WTC11 (cell line): Measurements from ENCODE around the gene ARHGAP26. TPM values are rescaled to one million over a fixed set of nuclear protein-coding genes. Genes with fewer than 3 reads are reported as not detected.
A peak's percentile ranks its signal among the peaks of the same experiment; 100 is the strongest.

Experiments used
- ATAC-seq: fragments of 200-7000 bp; cut with Tn5 transposase; 2 replicates; pipeline ENCODE4 v1.10.0; 2021; ENCODE audit warnings: mild to moderate bottlenecking, moderate library complexity
- CTCF ChIA-PET: fragments of 300-600 bp; sonication (Branson Sonifier 250); formaldehyde crosslinking; loops from one replicate; lab custom pipeline; 2021; ENCODE audit warnings: antibody characterized with exemption; lab: Charles Lee
- POLR2A ChIA-PET: fragments of 350-600 bp; sonication (Branson Sonifier 250); formaldehyde crosslinking; loops from one replicate; lab custom pipeline; 2021; ENCODE audit warnings: antibody characterized with exemption; lab: Charles Lee
- DNase-seq: peaks from one replicate; pipeline ENCODE4 v3.0.0; 2021; ENCODE audit warnings: low spot score
- H3K27ac Mint-ChIP-seq: 2 replicates; pipeline ENCODE4 v1.8.0; 2021; ENCODE audit warnings: mixed read lengths
- H3K27me3 Mint-ChIP-seq: 2 replicates; pipeline ENCODE4 v1.8.0; 2021; ENCODE audit warnings: low read depth, mild to moderate bottlenecking, moderate library complexity, mixed read lengths
- H3K36me3 Mint-ChIP-seq: 2 replicates; pipeline ENCODE4 v1.8.0; 2021; ENCODE audit warnings: mixed read lengths
- H3K4me1 Mint-ChIP-seq: 2 replicates; pipeline ENCODE4 v1.8.0; 2022; ENCODE audit warnings: mixed read lengths
- H3K4me3 Mint-ChIP-seq: 2 replicates; pipeline ENCODE4 v1.8.0; 2021; ENCODE audit warnings: mild to moderate bottlenecking, moderate library complexity, mixed read lengths
- H3K9me3 Mint-ChIP-seq: 2 replicates; pipeline ENCODE4 v1.8.0; 2021; ENCODE audit warnings: mixed read lengths
- ATF2 ChIP-seq: sonication (generic); formaldehyde crosslinking; IDR thresholded peaks from 2 replicates; pipeline ENCODE4 v1.8.1; 2022; ENCODE audit warnings: low read depth, missing genetic modification reagents, borderline replicate concordance
- CREM ChIP-seq: sonication (generic); formaldehyde crosslinking; IDR thresholded peaks from 2 replicates; pipeline ENCODE4 v1.8.1; 2022; ENCODE audit warnings: mild to moderate bottlenecking, missing genetic modification reagents, moderate library complexity
- ETV6 ChIP-seq: sonication (generic); formaldehyde crosslinking; IDR thresholded peaks from 2 replicates; pipeline ENCODE4 v1.8.1; 2022; ENCODE audit warnings: mild to moderate bottlenecking, missing genetic modification reagents
- FOXK1 ChIP-seq: sonication (generic); formaldehyde crosslinking; IDR thresholded peaks from 2 replicates; pipeline ENCODE4 v1.8.0; 2022; ENCODE audit warnings: mild to moderate bottlenecking, moderate library complexity, missing genetic modification reagents
- FOXP4 ChIP-seq: sonication (generic); formaldehyde crosslinking; IDR thresholded peaks from 2 replicates; pipeline ENCODE4 v1.8.0; 2022; ENCODE audit warnings: mild to moderate bottlenecking, missing genetic modification reagents
- GRHL2 ChIP-seq: fragments of 250-450 bp; sonication (Bioruptor Pico); IDR thresholded peaks from 2 replicates; pipeline ENCODE4 v1.8.0; 2022; ENCODE audit warnings: mild to moderate bottlenecking, moderate library complexity; ENCODE audit not compliant: insufficient replicate concordance, severe bottlenecking
- GTF2I ChIP-seq: fragments of 250-450 bp; sonication (Bioruptor Pico); conservative IDR thresholded peaks from 2 replicates; pipeline ENCODE4 v1.4.0; 2021; ENCODE audit warnings: mild to moderate bottlenecking
- HMGXB4 ChIP-seq: sonication (generic); formaldehyde crosslinking; IDR thresholded peaks from 2 replicates; pipeline ENCODE4 v1.8.1; 2023; ENCODE audit warnings: mild to moderate bottlenecking, moderate library complexity, missing genetic modification reagents
- IRF1 ChIP-seq: sonication (generic); formaldehyde crosslinking; IDR thresholded peaks from 2 replicates; pipeline ENCODE4 v1.8.0; 2023; ENCODE audit warnings: missing genetic modification reagents
- NFATC4 ChIP-seq: fragments of 250-450 bp; sonication (Bioruptor Pico); IDR thresholded peaks from 2 replicates; pipeline ENCODE4 v1.9.0; 2021; ENCODE audit warnings: mild to moderate bottlenecking
- NFYB ChIP-seq: sonication (generic); formaldehyde crosslinking; conservative IDR thresholded peaks from 2 replicates; pipeline ENCODE4 v1.8.0; 2022; ENCODE audit warnings: low read depth, missing genetic modification reagents
- NR2C2 ChIP-seq: sonication (generic); formaldehyde crosslinking; IDR thresholded peaks from 2 replicates; pipeline ENCODE4 v1.8.0; 2022; ENCODE audit warnings: mild to moderate bottlenecking, missing genetic modification reagents
- STAT6 ChIP-seq: sonication (generic); formaldehyde crosslinking; conservative IDR thresholded peaks from 2 replicates; pipeline ENCODE4 v1.8.1; 2023; ENCODE audit warnings: mild to moderate bottlenecking, low read depth, missing genetic modification reagents, moderate library complexity
- TP53 ChIP-seq: sonication (generic); formaldehyde crosslinking; IDR thresholded peaks from 2 replicates; pipeline ENCODE4 v1.8.1; 2023; ENCODE audit warnings: mild to moderate bottlenecking, missing genetic modification reagents
- ZMAT4 ChIP-seq: fragments of 250-450 bp; sonication (Bioruptor Pico); IDR thresholded peaks from 2 replicates; pipeline ENCODE4 v1.9.0; 2021; ENCODE audit warnings: mild to moderate bottlenecking
- ZNF121 ChIP-seq: sonication (generic); formaldehyde crosslinking; IDR thresholded peaks from 2 replicates; pipeline ENCODE4 v1.8.0; 2023; ENCODE audit warnings: missing genetic modification reagents
- ZNF263 ChIP-seq: sonication (generic); formaldehyde crosslinking; IDR thresholded peaks from 2 replicates; pipeline ENCODE4 v1.8.1; 2022; ENCODE audit warnings: low read depth, mild to moderate bottlenecking, moderate library complexity, missing genetic modification reagents
- ZNF423 ChIP-seq: fragments of 250-450 bp; sonication (Bioruptor Pico); IDR thresholded peaks from 2 replicates; pipeline ENCODE4 v2.1.2; 2022; ENCODE audit warnings: mild to moderate bottlenecking, moderate library complexity
- total RNA-seq: library from RNA; stranded (reverse); gene quantifications from 3 replicates; pipeline ENCODE4 v1.2.3, GENCODE V29; 2021
- TF ChIP-seq, protein P1 (sequence below): sonication (generic); formaldehyde crosslinking; IDR thresholded peaks from 2 replicates; pipeline ENCODE4 v1.8.0; 2022; ENCODE audit warnings: mild to moderate bottlenecking, missing genetic modification reagents
- TF ChIP-seq, protein P2 (sequence below): fragments of 250-450 bp; sonication (Bioruptor Pico); IDR thresholded peaks from 2 replicates; pipeline ENCODE4 v1.9.0; 2021; ENCODE audit warnings: mild to moderate bottlenecking, borderline replicate concordance

ARHGAP26 gene
- total RNA-seq, 1 experiment from 2014 or later = 22.3 TPM

DNA sequence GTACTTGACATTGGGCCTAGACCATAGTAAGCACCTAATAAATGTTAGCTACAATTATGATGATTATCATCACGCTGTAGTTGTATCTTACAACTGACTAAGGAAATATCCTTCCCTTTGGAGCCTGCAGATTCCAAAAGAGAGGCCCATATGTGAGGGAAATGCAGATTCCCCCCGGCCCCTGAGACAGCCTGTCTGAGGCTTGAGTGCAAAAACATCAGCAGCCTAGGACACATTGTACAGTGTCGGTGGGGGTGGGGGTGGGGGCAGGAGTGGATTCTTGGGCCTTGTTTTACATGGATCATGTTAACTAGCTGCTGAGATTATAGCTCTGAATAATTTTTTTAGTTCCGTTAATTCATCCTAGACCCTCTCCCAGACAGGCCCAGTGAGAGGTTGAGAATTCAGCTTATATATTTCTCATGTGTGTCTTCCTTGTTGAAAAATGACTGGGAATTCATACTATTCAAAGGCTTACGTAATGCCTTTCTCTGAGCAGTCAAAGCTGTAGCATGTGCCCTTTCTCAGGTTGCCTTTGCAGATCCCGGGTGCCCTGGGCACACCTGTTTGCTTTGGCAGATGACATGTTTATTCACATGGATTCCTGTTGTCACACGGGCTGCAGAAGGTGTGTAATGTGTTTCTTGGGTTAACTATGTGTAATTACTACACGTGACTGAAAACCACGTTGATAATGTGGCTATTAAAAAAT, 370.5 kb downstream of the ARHGAP26 start:
- ChIA-PET CTCF (no interaction called here), POLR2A (no interaction called here)
- no peaks in the 10 kb centered on the region for H3K36me3 Mint-ChIP-seq
- DNase-seq = no peak
- TF ChIP-seq STAT6 (CRISPR knock-in tag) (no peak), NFATC4 (CRISPR knock-in tag) (no peak), ETV6 (CRISPR knock-in tag) (no peak), NFYB (CRISPR knock-in tag) (no peak), ATF2 (CRISPR knock-in tag) (no peak), GRHL2 (no peak), NR2C2 (CRISPR knock-in tag) (no peak)
- ATAC-seq = no peak
- H3K4me1 Mint-ChIP-seq = no peaks in the 10 kb centered on the region
- no peaks in the 10 kb centered on the region for H3K27me3 Mint-ChIP-seq
- no peaks in the 10 kb centered on the region for H3K9me3 Mint-ChIP-seq
- H3K4me3 Mint-ChIP-seq = no peak overlapping the region
- no peak overlapping the region for H3K27ac Mint-ChIP-seq

DNA sequence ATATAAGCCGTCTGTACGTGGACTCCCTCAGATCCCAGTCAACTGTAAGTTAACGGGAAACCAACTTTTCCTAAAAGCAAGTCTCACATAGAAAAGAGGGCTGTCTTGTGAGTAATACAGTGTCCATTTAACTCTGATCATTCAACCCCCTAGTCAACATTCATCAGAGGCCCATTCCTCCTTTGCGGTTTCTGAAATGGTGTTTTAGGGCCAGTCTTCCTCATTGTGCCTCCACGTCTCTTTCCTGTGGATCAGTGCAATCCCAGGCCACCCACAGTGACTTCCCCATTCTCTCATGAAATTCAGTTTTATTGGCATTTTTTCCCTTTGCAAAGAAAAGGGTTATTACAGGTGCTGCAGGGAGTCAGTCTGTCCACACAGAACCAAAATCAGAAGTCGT, 371.5 kb downstream of the ARHGAP26 start:
- Mint-ChIP-seq H3K27me3 (no peaks in the 10 kb centered on the region), H3K4me1 (no peaks in the 10 kb centered on the region), H3K9me3 (no peaks in the 10 kb centered on the region), H3K36me3 (no peaks in the 10 kb centered on the region), H3K4me3 (no peak overlapping the region), H3K27ac (0 out of 2 replicates have a peak overlapping the region, but pooled peaks have one; percentile 64)
- ATAC-seq (no peak), DNase-seq (no peak)
- ChIA-PET POLR2A (no interaction called here), CTCF (no interaction called here)
- TF ChIP-seq ZMAT4 (CRISPR knock-in tag) (no peak), CREM (CRISPR knock-in tag) (no peak), GTF2I (CRISPR knock-in tag) (no peak), NFATC4 (CRISPR knock-in tag) (no peak), HMGXB4 (CRISPR knock-in tag) (no peak), FOXP4 (CRISPR knock-in tag) (no peak), FOXK1 (CRISPR knock-in tag) (no peak), ZNF423 (no peak), TP53 (CRISPR knock-in tag) (no peak), ZNF121 (CRISPR knock-in tag) (no peak), ZNF263 (no peak), IRF1 (CRISPR knock-in tag) (no peak)
- TF ChIP-seq, protein P1, sequence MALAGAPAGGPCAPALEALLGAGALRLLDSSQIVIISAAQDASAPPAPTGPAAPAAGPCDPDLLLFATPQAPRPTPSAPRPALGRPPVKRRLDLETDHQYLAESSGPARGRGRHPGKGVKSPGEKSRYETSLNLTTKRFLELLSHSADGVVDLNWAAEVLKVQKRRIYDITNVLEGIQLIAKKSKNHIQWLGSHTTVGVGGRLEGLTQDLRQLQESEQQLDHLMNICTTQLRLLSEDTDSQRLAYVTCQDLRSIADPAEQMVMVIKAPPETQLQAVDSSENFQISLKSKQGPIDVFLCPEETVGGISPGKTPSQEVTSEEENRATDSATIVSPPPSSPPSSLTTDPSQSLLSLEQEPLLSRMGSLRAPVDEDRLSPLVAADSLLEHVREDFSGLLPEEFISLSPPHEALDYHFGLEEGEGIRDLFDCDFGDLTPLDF (CRISPR knock-in tag) = no peak
- TF ChIP-seq, protein P2, sequence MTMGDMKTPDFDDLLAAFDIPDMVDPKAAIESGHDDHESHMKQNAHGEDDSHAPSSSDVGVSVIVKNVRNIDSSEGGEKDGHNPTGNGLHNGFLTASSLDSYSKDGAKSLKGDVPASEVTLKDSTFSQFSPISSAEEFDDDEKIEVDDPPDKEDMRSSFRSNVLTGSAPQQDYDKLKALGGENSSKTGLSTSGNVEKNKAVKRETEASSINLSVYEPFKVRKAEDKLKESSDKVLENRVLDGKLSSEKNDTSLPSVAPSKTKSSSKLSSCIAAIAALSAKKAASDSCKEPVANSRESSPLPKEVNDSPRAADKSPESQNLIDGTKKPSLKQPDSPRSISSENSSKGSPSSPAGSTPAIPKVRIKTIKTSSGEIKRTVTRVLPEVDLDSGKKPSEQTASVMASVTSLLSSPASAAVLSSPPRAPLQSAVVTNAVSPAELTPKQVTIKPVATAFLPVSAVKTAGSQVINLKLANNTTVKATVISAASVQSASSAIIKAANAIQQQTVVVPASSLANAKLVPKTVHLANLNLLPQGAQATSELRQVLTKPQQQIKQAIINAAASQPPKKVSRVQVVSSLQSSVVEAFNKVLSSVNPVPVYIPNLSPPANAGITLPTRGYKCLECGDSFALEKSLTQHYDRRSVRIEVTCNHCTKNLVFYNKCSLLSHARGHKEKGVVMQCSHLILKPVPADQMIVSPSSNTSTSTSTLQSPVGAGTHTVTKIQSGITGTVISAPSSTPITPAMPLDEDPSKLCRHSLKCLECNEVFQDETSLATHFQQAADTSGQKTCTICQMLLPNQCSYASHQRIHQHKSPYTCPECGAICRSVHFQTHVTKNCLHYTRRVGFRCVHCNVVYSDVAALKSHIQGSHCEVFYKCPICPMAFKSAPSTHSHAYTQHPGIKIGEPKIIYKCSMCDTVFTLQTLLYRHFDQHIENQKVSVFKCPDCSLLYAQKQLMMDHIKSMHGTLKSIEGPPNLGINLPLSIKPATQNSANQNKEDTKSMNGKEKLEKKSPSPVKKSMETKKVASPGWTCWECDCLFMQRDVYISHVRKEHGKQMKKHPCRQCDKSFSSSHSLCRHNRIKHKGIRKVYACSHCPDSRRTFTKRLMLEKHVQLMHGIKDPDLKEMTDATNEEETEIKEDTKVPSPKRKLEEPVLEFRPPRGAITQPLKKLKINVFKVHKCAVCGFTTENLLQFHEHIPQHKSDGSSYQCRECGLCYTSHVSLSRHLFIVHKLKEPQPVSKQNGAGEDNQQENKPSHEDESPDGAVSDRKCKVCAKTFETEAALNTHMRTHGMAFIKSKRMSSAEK = no peak
